SU-DHL-6 (cell line): Measurements from ENCODE around the gene THSD4.

Experiments
- EZH2phosphoT487 ChIP-seq: fragments of 200-600 bp; sonication (generic), shearing (Covaris generic); conservative IDR thresholded peaks from 2 replicates; pipeline ENCODE4 v1.6.1; 2018; ENCODE audit warnings: mild to moderate bottlenecking, antibody characterized with exemption, low read length, moderate library complexity, mixed read lengths
- TF ChIP-seq, protein P1 (sequence below): fragments of 200-600 bp; sonication (generic); IDR thresholded peaks from one replicate; pipeline ENCODE4 v1.5.1; 2017; ENCODE audit warnings: antibody characterized with exemption, mild to moderate bottlenecking, low read length, moderate library complexity; ENCODE audit not compliant: insufficient read depth, poor library complexity, severe bottlenecking

DNA sequence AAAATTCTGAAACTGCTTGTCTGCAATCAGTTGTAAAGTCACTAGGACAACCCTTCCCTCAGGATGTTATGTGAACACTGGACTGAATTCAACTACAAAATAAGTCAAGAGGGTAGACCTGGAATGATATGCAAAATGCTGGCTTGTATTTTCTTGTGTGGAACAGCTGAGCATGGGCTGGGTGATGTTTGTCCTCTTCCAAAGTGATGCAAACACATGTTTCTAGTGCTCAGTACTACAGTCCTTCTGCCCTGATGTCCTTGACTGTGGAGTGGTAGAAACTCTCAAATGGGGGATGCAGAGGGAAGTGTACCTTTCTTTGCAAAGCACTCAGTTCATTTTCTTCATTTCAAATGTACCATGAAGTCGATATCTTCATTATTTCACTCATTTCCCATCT, 258.6 kb downstream of the THSD4 start:
- TF ChIP-seq, protein P1, sequence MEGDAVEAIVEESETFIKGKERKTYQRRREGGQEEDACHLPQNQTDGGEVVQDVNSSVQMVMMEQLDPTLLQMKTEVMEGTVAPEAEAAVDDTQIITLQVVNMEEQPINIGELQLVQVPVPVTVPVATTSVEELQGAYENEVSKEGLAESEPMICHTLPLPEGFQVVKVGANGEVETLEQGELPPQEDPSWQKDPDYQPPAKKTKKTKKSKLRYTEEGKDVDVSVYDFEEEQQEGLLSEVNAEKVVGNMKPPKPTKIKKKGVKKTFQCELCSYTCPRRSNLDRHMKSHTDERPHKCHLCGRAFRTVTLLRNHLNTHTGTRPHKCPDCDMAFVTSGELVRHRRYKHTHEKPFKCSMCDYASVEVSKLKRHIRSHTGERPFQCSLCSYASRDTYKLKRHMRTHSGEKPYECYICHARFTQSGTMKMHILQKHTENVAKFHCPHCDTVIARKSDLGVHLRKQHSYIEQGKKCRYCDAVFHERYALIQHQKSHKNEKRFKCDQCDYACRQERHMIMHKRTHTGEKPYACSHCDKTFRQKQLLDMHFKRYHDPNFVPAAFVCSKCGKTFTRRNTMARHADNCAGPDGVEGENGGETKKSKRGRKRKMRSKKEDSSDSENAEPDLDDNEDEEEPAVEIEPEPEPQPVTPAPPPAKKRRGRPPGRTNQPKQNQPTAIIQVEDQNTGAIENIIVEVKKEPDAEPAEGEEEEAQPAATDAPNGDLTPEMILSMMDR, result no peak
- TF ChIP-seq EZH2phosphoT487, result no peak
